Fibroblast of gingiva (primary cell): Measurements from ENCODE around the gene LRIG1.
A peak's percentile ranks its signal among the peaks of the same experiment; 100 is the strongest.

Experiments
- DNase-seq: peaks from one replicate; pipeline ENCODE4 v3.0.0-alpha.2; 2011; ENCODE audit warnings: low read depth

LRIG1 gene

GRCh38 chr3:66467996-66468735 is 32.7 kb downstream of the LRIG1 start:
- DNase-seq, result peak; percentile 76

GRCh38 chr3:66466606-66467270 is 34.1 kb downstream of the LRIG1 start:
- no peak for DNase-seq

GRCh38 chr3:66465587-66465986 is 35.2 kb downstream of the LRIG1 start:
- DNase-seq, result no peak

- peak; percentile 17 for DNase-seq
These were observed 35.8 kb downstream of the LRIG1 start for GRCh38 chr3:66465034-66465433.

GRCh38 chr3:66464512-66464894 is 36.3 kb downstream of the LRIG1 start:
- DNase-seq, result peak; percentile 36

- no peak for DNase-seq
These were observed 36.9 kb downstream of the LRIG1 start for GRCh38 chr3:66463730-66464511.

GRCh38 chr3:66463054-66463631 is 37.7 kb downstream of the LRIG1 start:
- DNase-seq, result no peak

GRCh38 chr3:66457252-66457651 is 43.6 kb downstream of the LRIG1 start:
- DNase-seq, result no peak

GRCh38 chr3:66456711-66457173 is 44.1 kb downstream of the LRIG1 start:
- no peak for DNase-seq

GRCh38 chr3:66454464-66454859 is 46.4 kb downstream of the LRIG1 start:
- DNase-seq, result no peak

GRCh38 chr3:66453651-66454463 is 47.0 kb downstream of the LRIG1 start:
- DNase-seq, result no peak

- peak; percentile 40 for DNase-seq
These were observed 48.4 kb downstream of the LRIG1 start for GRCh38 chr3:66452303-66453011.

- no peak for DNase-seq
These were observed 49.1 kb downstream of the LRIG1 start for GRCh38 chr3:66451766-66452165.

- peak; percentile 61 for DNase-seq
These were observed 50.3 kb downstream of the LRIG1 start for GRCh38 chr3:66450390-66451022.

GRCh38 chr3:66449411-66449974 is 51.3 kb downstream of the LRIG1 start:
- no peak for DNase-seq

- DNase-seq, result no peak
These were observed 56.6 kb downstream of the LRIG1 start for GRCh38 chr3:66444146-66444644.

GRCh38 chr3:66443118-66443803 is 57.6 kb downstream of the LRIG1 start:
- no peak for DNase-seq

GRCh38 chr3:66442254-66443117 is 58.3 kb downstream of the LRIG1 start:
- DNase-seq, result peak; percentile 77
